Thyroid gland (tissue), 4 donors: ENCODE measurements around the gene CLDN18. TPM values are rescaled to one million over a fixed set of nuclear protein-coding genes. Genes with fewer than 3 reads are reported as not detected.

Experiments used
- DNase-seq, 2 donors: peaks; one replicate each; pipeline ENCODE4 v3.0.0-alpha.2; 2019
- H3K27ac ChIP-seq, 3 donors: fragments of 200-600 bp; sonication (generic); 1 replicate in 2 of 3; 2 replicates in 1 of 3; pipeline ENCODE4 v1.5.1; 2016 to 2019; ENCODE audit warnings: mild to moderate bottlenecking in 1 of 3, moderate library complexity in 1 of 3
- H3K27me3 ChIP-seq: fragments of 200-600 bp; sonication (generic); one replicate; pipeline ENCODE4 v1.5.1; 2019
- H3K36me3 ChIP-seq, 2 donors: fragments of 200-600 bp; sonication (generic); one replicate each; pipeline ENCODE4 v1.5.1; 2016 to 2019
- H3K4me1 ChIP-seq, 2 donors: fragments of 200-600 bp; sonication (generic); one replicate each; pipeline ENCODE4 v1.5.1; 2017 to 2019
- H3K4me3 ChIP-seq, 3 donors: fragments of 200-600 bp; sonication (generic); replicated peaks in 1 of 3; 1 replicate in 2 of 3; 2 replicates in 1 of 3; pipeline ENCODE4 v1.5.1; 2016; ENCODE audit warnings: mild to moderate bottlenecking in 1 of 3
- H3K9me3 ChIP-seq: fragments of 200-600 bp; sonication (generic); one replicate; pipeline ENCODE4 v1.5.1; 2017
- POLR2A ChIP-seq, 2 donors: fragments of 450-650 bp; IDR thresholded peaks; one replicate each; pipeline ENCODE4 v1.6.1; 2017; ENCODE audit warnings: antibody characterized with exemption in 2 of 2, mild to moderate bottlenecking in 2 of 2, moderate library complexity in 1 of 2
- WGBS, 2 donors: methylation state at CpG; one replicate each; pipeline ENCODE4 v1.1.5; 2017; 5-methylcytosine and 5-hydroxymethylcytosine counted together
- intact Hi-C: fragments of 100-400 bp; cut with DNase I; formaldehyde crosslinking; loops from one replicate; pipeline ENCODE4 v1.15.1; 2023
- total RNA-seq, 4 donors: library from RNA; depleted of rRNA; stranded (reverse); fragments of >200 nt; gene quantifications; one replicate each; pipeline ENCODE4 v1.2.3, GENCODE V29; 2016
- TF ChIP-seq, protein P1 (sequence below), 6 experiments: fragments of 200-600 bp in 3 of 6; fragments of 450-650 bp in 3 of 6; sonication (generic) in 3 of 6; IDR thresholded peaks; one replicate each; pipeline ENCODE4 v1.5.1; 2016 to 2019; ENCODE audit warnings: antibody characterized with exemption in 6 of 6, mild to moderate bottlenecking in 2 of 6, inconsistent platforms in 1 of 6, moderate library complexity in 1 of 6

CLDN18 gene
- total RNA-seq = not detected

DNA sequence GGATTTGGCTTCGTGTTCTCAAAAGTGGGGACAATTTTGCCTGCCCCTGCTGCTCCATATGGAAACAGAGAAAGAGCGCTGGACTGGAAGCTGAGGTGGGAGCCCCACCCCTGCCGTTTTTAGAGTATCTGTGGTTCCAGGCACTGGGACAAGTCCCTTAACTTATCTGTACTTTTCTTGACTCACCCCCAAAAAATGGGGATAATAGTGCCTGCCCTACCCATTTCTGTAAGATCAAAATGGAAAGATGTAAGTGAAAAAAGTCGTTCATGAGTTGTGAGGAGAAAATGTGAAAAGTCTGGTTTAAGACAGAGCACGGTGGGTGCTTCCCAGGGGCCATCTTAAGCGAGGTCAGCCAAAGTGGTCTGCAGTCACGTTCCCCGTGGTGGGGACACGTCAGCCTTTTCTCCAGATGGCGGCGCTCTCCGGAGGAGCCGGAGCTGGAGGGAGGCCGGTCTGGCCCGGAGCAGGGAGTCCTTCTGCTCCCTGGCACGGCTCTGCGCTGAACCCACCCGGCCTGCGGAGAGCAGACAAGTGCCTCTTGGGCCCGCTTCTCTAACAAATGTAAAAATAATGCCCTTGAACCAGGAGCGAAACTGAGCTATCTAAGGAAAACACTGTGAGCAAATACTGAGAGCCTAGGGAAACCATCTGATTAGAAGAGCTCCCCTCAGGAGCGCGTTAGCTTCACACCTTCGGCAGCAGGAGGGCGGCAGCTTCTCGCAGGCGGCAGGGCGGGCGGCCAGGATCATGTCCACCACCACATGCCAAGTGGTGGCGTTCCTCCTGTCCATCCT, at the start of gene CLDN18:
Gene CLDN18 (plus strand): TSS at position 690 of the 797 bp plus-strand sequence. CDS start 61 bp downstream, at position 751.
- no peak within 1 kb of the TSS for H3K4me3 ChIP-seq
- TF ChIP-seq, protein P1, sequence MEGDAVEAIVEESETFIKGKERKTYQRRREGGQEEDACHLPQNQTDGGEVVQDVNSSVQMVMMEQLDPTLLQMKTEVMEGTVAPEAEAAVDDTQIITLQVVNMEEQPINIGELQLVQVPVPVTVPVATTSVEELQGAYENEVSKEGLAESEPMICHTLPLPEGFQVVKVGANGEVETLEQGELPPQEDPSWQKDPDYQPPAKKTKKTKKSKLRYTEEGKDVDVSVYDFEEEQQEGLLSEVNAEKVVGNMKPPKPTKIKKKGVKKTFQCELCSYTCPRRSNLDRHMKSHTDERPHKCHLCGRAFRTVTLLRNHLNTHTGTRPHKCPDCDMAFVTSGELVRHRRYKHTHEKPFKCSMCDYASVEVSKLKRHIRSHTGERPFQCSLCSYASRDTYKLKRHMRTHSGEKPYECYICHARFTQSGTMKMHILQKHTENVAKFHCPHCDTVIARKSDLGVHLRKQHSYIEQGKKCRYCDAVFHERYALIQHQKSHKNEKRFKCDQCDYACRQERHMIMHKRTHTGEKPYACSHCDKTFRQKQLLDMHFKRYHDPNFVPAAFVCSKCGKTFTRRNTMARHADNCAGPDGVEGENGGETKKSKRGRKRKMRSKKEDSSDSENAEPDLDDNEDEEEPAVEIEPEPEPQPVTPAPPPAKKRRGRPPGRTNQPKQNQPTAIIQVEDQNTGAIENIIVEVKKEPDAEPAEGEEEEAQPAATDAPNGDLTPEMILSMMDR (IDR thresholded peaks at IDR 0.05) = peak in 2 of 6 experiments; percentile 9 to 31
- no peak for TF ChIP-seq POLR2A (IDR thresholded peaks at IDR 0.05)
- intact Hi-C loops = no loop called here
- WGBS, 2 donors = 40 to 47% methylated on average over 28 to 30 of the region's 30 CpGs
- DNase-seq = peak; percentile 62 to 75
- H3K27ac ChIP-seq = no peak within 1 kb of the TSS
- H3K36me3 ChIP-seq = no peaks in the 10 kb centered on the region
- H3K9me3 ChIP-seq = no peaks in the 10 kb centered on the region
- H3K27me3 ChIP-seq = no peaks in the 10 kb centered on the region
- H3K4me1 ChIP-seq = no peaks in the 10 kb centered on the region

DNA sequence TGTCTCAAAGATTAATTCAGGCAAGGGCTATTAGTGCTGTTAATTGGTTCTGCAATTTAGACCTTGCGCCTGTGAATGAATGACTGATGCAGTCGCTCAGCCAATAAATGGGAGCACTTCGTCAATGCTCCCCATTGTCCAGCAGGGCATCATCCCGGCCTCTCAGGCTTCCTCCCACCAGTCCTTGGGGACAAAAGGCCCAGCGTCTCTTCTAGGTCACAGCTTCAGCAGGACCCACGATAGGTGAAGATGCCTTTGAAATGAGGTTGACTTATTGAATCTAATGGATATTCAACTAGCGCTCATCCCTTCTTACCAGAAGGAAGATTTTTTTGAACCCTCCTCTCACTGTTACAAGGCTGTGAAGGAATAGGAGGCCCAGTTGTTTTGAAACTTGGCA, 47.7 kb upstream of the CLDN18 start:
- Histone ChIP-seq H3K4me3 (no peak overlapping the region), H3K36me3 (no peaks in the 10 kb centered on the region), H3K27ac (no peak overlapping the region), H3K4me1 (no peaks in the 10 kb centered on the region), H3K9me3 (no peaks in the 10 kb centered on the region), H3K27me3 (no peaks in the 10 kb centered on the region)
- no peak for DNase-seq
- no peak for TF ChIP-seq POLR2A (IDR thresholded peaks at IDR 0.05)
- TF ChIP-seq, protein P1 (IDR thresholded peaks at IDR 0.05) = no peak
- 91 to 92% methylated on average over 7 of the region's 7 CpGs for WGBS, 2 donors
- intact Hi-C loops = no loop called here

DNA sequence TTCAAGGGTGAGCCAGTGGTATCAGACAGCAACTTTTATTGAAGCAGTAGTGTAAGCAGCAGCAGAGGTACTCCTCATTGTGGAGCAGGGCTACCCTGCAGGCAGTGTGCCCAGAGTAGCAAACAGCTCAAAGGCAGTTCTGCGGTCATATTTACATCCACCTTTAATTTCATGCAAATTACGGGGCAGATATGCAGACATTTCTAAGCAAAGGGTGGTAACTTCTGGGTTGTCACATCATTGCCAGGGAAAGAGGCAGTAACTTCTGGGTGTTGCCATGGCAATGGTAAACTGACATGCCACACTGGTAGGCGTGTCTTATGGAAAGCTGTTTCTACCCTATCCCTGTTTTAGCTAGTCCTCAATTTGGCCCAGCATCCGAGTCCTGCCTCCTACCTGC, 46.5 kb upstream of the CLDN18 start:
- TF ChIP-seq, protein P1 (IDR thresholded peaks at IDR 0.05) = no peak
- TF ChIP-seq POLR2A (IDR thresholded peaks at IDR 0.05) = no peak
- H3K27me3 ChIP-seq = no peaks in the 10 kb centered on the region
- no peaks in the 10 kb centered on the region for H3K4me1 ChIP-seq
- no peak for DNase-seq
- no peak overlapping the region for H3K4me3 ChIP-seq
- 86 to 96% methylated on average over 4 of the region's 4 CpGs for WGBS, 2 donors
- no peaks in the 10 kb centered on the region for H3K9me3 ChIP-seq
- no peak overlapping the region for H3K27ac ChIP-seq
- H3K36me3 ChIP-seq = no peaks in the 10 kb centered on the region
- intact Hi-C loops = no loop called here

DNA sequence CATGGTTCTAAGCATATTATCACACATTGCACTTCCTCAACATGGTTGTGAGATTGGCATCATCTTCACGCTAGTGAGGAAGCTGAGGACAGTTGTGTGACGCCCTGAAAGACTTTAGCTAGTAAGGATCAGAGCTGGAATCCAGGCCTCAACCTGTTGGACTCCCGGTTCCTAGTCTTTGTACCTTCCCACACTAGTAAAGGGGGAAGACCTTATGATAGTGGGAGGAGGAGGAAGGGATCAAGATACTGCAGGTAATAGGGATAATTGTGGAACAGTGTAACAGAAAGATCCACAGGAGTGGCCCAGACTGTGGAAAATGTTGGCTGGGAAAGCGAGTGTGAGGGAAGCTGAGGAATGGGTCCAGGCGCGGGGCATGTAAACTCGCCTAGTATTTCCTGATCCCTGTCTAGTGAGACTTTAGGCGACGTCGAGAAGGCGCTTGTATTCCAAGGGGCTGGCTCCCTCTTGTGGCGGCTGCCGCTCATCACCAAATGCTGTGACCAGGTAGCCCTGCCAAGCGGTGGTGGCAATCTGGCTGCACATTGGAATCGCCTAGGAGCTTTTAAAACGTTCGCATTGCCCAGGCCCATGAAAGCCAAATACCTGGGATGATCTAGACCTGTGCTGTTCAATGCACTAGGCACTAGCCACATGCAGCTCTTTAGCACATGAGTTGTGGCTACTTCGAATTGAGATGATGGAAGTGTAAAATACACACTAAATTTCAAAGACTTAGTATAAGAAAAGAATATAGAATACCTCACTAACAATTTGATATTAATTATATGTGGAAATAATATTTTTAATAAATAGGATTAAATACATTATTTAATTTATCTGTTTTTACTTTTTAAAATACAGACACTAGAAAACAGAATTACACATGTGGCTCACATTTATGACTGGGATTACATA, 38.8 kb upstream of the CLDN18 start:
- no peak overlapping the region for H3K4me3 ChIP-seq
- intact Hi-C loops = no loop called here

More for the DNA sequence above, 38.8 kb upstream of the CLDN18 start:
- H3K36me3 ChIP-seq = no peaks in the 10 kb centered on the region
- H3K9me3 ChIP-seq = no peaks in the 10 kb centered on the region
- no peak overlapping the region for H3K27ac ChIP-seq
- 19 to 20% methylated on average over 18 of the region's 18 CpGs for WGBS, 2 donors
- TF ChIP-seq, protein P1 (IDR thresholded peaks at IDR 0.05) = peak; percentile 51 to 85 (median 64)
- TF ChIP-seq POLR2A (IDR thresholded peaks at IDR 0.05) = no peak
- DNase-seq = peak; percentile 72 to 81
- no peaks in the 10 kb centered on the region for H3K27me3 ChIP-seq
- H3K4me1 ChIP-seq = no peaks in the 10 kb centered on the region
